Inflammatory macrophage treated with lipopolysaccharide for 1 hour (primary cell): Measurements from ENCODE around the gene RAB7A.
"Not testable (repeated sequence)": the region's sequence is repeated elsewhere in the genome, so short reads cannot be mapped to it uniquely, and the experiment has no call there.

ENCODE experiments used
- DNase-seq, 2 donors: peaks; one replicate each; pipeline ENCODE4 v3.0.0-alpha.2; 2020 to 2022

RAB7A gene

DNA sequence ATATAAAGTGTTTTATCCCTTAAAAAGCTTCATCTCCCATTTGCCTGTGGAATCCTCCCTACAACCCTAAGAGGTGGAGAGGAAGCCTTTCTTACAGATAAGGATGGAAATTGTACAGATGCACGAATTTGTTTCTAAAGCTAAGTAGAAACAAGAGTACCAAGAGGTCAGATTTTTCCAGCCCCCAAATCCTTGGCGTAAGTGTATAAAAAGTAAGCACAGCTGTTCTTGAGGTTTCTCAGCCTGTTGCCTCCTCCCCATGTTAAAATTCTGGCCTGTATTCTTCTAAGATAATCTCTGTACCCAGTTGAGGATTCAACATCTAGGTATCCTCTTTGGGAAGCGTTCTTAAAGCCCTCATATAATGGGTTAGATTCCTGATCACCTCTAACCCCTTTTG is 34.9 kb downstream of the RAB7A start:
- DNase-seq, result no peak

DNA sequence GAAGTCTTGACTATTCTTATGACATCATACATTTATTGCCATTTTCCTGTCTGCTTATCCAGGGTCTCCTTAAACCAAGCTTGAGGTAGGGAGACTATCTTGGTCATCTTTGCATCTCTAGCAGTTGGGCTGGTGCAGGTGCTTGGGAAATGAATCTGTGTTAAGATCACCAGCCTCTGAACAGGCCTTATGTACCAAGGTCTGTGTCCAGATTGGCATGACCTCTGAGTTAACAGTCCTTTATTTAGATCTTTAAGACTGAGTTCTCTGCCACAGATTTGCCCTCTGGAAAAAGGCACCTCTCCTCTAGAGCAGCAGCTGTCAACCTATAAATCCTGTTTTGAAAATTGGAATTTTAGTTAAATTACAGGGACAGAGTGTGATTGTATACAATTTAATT is 35.4 kb downstream of the RAB7A start:
- no peak for DNase-seq

DNA sequence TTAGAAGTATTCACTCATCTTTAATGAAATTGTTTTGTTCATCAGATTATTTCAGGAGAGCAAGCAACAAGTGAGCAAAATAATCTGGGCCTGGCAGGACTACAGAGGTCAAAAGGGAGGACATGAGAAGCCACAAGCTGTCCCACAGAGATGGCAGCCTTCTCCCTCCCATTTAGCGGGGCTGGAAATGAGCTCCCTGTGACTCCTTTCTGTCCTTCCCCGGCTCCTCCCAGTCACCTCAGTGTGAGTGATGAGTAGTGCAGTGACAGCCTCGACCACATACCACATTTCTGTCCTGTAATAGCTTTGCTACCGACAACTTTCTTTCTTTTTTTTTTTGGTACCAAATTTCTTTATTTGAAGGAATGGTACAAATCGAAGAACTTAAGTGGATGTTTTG is 38.0 kb downstream of the RAB7A start:
- DNase-seq, result no peak

DNA sequence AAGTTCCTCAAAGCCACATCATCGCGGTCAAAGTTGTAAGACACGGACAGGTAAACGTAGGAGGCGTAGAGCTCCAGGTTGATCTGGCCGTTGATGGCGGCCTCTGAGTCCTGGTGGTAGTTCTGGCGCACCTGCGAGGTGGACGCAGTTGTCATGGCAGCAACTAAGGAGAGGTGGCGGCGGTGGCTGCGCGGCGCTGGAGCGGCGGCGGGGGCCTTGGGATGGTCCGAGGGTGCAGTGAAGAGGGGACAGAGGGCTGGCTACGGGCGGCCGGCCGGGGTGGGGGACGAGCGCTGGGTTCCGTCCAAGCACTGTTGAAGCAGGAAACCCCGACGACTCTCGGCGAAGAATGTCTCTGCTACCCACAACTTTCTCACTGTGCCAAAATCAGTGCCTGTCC is 38.9 kb downstream of the RAB7A start:
- no peak for DNase-seq

DNA sequence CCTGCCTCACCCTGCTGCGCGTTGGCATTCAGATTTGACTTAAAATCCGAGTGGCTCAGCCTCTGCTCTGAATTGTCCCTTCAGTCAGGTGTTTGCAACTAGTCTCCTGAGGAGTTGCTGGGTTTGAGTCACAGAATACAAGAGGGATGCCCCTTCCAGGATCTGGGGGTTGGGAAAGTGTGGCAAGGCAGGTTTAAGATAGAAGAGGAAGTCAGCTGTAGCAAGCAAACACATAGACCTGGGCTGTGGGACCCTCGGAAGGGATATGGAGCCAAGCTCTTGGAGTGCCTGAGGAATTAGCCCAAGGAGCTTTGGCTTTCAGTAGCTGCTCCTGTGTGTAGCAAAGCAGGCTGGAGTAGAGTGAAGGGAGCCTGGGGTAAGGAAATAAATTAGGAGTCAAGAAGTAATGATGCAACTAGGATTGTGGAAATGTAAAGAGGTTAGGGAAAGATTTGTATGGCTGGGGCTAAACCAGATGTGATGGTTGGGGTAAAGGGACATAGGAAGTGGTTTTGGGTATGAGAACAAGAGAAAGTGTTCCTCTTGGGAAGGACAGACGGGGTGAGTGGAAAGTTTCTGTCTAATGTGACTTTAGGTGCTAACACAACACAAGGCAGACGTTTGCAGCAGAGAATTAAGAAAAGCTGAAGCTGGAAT is 41.2 kb downstream of the RAB7A start:
- peak in 1 of 2 donors; percentile 26 for DNase-seq

DNA sequence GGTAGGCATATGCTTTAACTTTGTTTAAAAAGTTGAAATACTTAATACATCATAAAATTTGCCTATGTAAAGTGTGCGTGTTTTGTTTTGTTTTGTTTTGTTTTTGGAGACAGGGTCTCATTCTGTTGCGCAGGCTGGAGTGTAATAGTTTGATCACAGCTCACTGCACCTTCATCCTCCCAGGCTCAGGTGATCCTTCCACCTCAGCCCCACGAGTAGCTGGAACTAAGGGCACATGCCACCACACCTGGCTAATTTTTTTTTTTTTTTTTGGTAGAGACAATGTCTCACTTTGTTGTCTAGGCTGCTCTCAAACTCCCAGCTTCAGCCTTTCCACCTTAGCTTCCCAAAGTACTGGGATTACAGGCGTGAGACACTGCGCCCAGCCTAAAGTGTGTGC is 42.5 kb downstream of the RAB7A start:
- DNase-seq, result no peak

DNA sequence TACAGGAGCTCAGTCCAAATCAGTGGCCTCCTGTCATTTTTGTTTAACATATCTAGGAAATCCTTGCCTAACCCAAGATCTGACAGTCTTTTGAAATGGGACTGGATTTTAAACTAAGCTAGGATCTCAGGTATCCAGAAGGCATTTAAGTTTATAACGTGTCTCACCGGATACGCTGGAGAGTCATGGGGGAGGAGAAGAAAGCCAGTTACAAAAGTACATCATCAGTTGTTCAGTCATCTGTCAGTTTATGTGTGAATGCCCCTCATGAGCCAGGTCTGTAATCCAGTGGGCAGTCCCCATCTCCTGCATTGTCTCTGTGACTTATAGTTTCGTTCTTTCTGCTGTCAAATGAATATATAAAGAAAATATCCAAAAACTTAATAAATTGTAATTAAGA is 44.4 kb downstream of the RAB7A start:
- DNase-seq, result no peak

DNA sequence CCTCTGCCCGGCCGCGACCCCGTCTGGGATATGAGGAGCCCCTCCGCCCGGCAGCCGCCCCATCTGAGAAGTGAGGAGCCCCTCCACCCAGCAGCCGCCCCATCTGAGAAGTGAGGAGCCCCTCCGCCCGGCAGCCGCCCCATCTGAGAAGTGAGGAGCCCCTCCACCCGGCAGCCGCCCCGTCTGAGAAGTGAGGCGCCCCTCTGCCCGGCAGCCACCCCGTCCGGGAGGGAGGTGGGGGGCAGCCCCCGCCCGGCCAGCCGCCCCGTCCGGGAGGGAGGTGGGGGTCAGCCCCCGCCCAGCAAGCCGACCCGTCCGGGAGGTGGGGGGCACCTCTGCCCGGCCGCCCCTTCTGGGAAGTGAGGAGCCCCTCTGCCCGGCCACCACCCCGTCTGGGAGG is 47.2 kb downstream of the RAB7A start:
- DNase-seq, result not testable (repeated sequence)

DNA sequence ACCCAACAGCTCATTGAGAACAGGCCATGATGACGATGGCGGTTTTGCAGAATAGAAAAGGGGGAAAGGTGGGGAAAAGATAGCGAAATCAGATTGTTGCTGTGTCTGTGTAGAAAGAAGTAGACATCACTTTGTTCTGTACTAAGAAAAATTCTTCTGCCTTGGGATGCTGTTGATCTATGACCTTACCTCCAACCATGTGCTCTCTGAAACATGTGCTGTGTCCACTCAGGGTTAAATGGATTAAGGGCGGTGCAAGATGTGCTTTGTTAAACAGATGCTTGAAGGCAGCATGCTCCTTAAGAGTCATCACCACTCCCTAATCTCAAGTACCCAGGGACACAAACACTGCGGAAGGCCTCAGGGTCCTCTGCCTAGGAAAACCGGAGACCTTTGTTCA is 47.6 kb downstream of the RAB7A start:
- DNase-seq, result not testable (repeated sequence)

DNA sequence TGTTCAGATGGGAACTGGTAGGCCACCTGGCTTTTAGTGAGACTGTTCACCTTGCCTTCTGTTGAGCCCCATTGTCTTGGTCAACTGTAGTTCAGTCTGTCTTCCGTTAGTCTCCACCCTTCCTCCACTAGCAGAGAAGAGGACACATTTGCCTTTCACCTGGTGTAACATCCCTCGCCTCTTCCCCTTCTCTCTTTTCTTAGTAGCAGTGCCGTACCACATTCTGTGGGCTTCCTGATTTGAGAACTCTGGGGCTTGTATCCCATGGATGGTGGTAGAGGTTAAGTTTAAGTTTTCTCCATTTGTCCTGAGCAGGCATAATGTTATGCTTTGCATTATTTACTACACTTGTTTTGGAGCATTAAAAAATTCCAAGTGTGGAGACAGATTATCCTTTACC is 49.3 kb downstream of the RAB7A start:
- no peak for DNase-seq

DNA sequence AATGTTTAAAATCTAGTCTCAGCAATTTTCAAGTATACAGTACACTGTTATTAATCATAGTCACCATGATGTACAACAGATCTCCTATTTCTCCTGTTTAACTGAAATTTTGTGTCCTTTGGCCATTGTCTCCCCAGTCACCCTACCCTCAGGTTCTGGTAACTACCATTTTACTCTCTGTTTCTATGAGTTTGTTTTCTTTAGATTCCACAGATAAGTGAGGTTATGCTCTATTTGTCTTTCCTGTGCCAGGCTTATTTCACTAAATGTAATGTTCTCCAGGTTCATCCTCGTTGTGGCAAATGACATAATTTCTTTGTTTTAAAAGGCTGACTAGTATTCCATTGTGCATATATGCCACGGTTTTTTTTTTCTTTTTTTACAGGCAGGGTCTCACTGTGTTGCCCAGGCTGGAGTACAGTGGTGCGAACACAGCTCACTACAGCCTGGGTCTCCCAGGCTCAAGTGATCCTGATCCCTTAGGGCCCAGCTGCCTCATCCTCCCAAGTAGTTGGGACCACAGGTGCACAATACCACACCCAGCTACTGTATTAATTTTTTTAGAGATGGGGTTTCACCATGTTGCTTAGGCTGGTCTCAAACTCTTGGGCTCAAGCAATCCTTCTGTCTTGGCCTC is 50.0 kb downstream of the RAB7A start:
- DNase-seq, result no peak

DNA sequence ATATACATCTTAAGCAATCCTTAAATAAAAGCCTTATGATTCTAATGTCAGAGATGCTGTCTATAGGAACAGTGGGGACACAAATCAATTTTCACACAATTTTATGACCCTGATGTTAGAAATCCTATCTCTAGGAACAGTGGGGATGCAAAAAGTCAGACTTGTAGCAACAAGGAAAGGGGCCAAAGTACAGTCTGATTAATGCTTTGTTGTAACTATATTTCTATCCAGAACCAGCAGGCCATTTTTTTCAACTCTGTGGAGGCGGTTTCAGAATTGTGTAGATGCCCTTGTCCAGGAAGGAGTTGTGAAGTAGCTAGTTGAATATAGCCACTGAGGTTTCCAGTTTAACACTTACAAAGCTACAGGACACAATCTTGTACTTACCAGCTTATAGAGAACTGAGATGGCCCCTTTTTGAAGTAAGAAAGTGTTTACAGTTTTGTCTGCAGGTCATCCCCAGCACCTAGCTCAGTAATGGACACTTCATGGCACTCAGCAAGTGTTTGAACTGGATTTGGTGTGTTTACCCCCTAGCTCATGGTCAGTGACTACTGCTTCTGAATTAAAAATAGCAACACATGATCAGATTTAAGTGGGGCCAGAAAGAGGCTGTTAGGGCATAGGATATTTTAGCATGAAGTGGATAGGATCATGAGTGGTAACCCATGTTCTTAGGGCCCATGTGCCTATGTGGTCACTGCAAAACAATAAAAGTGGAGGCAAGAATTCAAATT is 54.3 kb downstream of the RAB7A start:
- no peak for DNase-seq

DNA sequence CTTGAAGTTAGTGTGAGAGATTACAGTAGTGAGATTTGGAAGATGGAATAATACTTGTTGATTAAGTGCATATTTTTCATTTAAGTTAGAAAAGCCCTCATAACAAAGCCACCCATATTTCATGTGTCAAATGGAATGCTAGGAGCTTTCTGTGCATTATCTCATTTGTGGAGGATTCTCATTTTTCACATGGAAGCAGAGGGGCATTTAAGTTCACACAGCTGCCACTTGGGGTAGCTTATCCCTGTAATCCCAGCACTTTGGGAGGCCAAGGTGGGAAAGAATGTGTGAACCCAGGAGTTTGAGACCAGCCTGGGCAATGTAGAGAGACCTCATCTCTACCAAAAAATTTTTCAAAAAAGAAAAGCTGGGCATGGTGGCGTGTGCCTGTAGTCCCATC is 55.2 kb downstream of the RAB7A start:
- no peak for DNase-seq

DNA sequence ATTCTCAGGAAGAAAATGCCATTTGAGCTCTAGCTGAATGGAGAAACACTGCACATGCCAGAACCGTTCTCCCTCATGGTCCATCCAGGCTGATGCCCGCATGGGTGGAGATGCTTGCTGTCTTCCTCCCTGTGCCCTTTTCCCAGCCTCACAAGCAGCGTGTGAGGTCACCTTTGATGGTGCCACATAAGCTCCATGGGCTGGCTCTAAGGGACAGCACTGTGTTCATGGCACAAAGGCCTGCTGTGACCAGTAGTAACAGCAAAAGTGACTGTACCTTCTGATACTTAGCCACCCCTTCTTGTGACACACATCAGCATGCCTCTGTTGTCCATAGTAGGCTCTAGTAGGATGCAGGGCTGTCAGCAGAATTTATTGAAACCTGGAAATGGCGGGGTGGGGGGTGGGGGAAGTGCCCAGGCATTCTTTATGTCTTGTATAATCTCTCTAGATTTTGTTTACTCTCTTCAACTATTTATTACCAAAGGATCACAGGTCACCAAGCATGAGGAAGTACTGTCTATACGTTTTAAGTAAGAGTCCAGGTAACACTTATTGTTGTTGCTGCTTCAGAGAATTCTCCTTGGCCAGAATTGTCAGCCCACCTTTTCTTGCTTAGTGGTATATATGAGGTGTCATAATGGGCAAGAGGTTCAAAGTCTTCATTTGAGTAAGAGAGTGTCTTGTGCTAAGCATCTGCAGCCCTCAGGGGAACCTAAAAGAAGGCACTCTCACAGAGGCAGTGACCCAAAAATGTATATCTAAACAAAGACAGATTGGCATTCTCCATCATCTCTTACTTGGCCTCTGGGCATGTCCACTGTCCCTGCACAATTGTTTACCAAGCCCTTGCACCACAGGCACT is 56.5 kb downstream of the RAB7A start:
- DNase-seq, result no peak

DNA sequence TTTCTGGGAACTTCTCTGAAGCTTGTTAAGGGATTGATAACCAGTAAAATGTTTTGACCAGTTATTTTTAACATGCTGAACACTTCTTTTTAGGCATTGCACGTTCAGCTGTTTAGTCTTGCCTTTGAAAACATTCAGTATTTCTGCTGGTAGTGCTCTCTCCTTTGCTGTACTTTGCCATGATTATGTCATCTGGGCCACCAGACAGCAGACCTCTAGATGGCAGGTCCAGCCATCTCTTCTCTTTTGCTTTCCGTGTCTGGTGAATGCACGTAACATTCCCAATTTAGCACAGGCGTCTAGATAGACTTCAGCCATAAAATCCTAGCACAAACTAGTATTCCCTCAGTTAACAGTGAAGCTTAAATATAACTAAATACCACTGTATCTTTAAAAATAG is 57.8 kb downstream of the RAB7A start:
- DNase-seq, result no peak

DNA sequence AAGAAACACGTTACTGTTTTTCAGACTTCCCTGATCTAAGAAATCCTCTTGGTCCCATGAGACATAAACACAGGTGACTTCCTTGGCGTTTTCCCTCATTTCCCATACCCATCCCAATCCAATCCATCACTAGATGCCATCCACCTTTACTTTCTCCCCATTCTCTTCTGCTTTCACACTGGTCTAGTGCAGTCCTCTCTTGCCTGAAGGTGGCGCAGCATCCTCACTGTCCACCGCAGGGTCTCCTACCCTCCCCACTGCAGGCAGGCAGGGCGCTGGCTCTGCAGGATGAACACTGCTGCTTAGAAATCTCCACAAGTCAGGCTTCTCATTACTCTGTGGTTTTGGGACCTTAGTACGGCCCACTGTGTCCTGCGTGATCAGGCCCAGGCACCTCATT is 58.2 kb downstream of the RAB7A start:
- DNase-seq, result no peak

DNA sequence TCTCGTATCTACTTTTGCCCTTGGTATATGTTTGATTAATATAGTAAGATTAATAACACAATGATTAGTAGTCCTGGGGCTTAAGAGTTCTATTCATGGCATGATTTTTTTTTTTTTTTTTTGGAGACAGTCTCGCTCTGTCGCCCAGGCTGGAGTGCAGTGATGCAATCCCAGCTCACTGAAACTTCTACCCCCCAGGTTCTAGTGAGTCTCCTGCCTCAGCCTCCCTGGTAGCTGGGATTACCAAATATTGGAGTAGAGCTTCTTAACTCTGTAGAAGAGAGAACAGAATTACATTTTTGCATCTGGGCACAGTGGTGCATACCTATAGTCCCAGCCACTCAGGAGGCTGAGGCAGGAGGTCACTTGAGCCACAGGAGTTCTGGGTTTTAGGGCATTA is 58.9 kb downstream of the RAB7A start:
- no peak for DNase-seq

DNA sequence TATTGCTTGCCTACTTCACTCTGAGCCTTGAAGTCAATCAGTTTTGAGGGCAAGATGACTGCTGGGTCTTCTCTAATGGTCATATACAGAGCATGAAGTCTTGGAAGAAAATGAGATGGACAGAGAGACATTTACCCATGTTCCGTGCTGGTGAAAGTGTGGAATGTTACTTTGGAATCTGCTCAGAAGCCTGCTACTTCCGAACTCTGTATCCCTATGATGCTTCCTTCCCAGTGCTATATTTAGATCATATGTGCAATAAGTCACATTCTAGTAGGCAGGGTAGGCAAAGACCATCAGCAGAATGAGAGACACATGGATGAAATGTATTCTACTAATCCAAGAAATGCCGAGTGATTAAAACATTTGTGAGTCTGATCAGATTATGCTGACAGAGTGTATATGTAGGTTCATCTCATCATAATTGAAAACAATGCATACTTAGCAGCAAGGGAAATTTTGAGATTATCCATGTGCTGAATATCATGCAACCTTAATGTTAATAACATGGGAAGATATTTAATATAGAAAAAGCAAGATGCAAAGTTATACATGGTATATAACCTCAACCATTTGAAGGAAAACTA is 60.5 kb downstream of the RAB7A start:
- no peak for DNase-seq

DNA sequence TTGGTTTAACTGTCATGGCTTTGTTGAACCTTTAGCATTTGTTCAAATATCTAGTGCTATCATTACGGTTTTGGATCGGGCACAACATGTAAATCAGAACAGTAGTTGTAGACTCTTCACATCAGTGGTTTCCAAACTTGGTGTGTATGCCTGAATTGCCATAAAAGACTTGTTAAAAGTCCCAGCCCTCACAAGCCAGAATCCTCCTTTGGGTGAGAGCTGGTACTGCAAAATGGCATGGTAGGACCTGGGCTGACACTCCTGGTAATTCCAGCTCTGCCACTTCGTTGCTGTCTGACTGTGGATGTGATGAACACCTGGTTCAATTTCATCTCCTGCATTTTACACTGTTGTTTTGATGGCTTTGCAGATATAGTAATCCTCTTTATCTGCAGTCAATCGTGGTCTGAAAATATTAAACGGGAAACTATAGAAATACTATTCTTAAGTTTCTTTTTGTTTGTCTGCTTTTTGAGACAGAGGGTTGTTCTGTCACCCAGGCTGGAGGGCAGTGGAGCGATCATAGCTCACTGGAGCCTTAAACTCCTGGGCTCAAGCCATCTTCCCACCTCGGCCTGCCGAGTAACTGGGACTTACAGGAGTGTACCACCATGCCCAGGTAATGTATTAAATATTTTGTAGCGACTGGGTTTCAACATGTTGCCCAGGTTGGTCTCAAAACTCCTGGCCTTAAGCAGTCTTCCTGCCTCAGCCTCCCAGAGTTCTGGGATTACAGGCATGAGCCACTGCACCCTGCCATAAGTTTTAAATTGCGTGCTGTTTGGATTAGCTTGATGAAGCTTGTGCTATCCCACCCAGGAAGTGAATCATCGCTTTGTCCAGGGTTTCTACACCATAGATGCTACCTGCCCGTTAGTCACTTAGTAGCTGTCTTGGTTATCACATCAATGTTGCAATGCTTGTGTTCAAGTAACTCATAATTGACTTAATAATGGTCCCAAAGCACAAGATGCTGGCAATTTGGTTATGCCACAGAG is 61.6 kb downstream of the RAB7A start:
- peak; percentile 46 to 49 for DNase-seq

DNA sequence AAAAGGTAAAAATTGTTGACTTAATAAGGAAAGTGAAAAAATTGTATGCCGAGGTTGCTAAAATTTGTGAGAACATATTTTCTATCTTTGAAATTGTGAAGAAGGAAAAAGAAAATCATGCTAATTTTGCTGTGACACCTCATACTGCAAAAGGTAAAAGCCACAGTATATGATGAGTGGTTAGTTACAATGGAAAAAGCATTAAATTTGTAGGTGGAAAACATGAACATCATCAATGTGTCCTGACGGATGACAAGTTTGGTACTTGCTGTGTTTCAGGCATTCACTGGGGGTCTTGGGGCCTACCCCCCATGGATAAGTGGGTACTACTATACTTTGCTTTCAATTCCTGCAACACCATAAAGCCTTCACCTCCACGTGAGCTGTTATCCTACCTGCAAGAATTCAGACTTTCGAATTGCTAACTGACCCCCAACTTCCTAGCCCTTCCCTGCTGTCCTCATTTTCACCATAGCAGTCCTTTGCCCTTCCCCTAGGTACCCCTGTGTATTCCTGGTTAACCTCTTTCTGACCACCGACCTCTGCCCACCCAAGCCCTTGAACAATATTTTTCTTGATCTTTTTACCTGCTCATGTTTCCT is 62.4 kb downstream of the RAB7A start:
- no peak for DNase-seq

DNA sequence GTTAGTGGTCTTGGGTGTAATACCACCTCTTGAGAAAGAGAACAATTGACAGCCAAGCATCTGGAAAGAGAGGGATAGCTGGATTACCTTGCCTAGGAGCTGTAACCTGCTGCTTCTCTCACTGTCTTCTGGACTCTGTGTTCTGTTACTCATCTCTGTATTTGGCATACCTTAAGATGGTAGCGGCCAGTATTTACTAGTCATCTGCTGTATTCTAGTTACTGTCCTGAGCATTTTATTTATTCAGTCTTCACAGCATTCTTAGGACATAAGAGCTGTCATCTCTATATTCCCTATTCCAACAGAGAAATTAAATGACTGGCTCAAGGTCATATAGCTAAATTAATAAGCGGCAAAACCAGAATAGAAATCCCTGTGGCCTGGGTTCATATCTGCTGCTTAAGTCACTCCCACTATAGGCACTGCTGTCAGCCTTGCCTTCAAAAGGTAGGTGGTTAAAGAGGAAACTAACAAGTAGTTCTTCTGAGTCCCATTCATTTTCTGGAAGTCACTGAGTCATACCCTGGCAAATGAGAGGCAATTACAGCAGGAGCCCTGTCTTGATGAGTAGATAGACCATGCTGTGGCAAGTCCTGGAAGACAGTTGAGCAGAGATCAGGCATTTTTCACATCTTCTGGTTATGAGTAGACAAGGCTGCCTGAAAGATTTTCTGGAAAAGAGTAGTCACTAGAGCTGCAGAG is 68.2 kb downstream of the RAB7A start:
- peak; percentile 63 to 80 for DNase-seq
